ENCODE results near the gene TDP1. TPM values are rescaled to one million over a fixed set of nuclear protein-coding genes. Genes with fewer than 3 reads are reported as not detected.

The TDP1 gene
- total and polyA plus RNA-seq, 2 of the 13 experiments (the other 11 are each of a cell fraction or from before 2014, with no cell fraction given): 16.4 to 31.2 TPM

DNA sequence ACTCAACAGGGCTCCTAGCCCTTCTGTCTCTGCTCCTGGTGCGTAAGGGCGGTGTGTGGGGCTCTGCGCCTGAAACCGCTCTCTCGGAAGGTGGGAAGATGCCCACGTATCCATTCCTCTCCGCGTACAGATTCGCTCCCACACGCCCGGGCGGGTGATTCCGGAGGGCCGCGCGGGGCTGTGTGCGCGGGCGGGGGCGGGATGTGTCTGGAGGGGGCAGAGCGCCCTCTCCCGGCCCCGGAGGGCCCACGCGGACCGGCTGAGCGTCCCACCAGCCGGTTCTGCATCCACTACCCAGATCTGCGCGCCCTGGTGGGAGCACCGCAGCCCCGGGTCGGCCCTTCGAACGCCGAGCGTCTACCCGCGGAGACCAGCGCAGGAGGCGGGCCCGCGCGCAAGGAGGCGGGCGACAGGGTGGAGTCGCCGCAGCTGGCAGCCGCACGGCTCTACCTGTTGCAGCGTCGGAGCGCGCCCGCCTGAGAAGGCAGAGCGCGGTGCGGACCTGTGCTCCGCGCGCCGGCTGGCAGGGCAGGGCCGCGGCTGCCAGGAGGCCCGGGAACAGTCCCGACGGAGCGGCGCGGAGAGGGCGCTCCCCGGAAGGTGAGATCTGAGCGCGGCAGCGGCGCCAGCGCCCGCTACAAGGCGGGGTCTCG, 104.7 kb downstream of the TDP1 start (continued):
- TF ChIP-seq, protein P1, sequence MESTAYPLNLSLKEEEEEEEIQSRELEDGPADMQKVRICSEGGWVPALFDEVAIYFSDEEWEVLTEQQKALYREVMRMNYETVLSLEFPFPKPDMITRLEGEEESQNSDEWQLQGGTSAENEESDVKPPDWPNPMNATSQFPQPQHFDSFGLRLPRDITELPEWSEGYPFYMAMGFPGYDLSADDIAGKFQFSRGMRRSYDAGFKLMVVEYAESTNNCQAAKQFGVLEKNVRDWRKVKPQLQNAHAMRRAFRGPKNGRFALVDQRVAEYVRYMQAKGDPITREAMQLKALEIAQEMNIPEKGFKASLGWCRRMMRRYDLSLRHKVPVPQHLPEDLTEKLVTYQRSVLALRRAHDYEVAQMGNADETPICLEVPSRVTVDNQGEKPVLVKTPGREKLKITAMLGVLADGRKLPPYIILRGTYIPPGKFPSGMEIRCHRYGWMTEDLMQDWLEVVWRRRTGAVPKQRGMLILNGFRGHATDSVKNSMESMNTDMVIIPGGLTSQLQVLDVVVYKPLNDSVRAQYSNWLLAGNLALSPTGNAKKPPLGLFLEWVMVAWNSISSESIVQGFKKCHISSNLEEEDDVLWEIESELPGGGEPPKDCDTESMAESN (CRISPR knock-in tag; conservative IDR thresholded peaks at IDR 0.05): no peak
- TF ChIP-seq EHMT2 (IDR thresholded peaks at IDR 0.05; ENCODE audit: borderline replicate concordance, low read depth, low read length) (no peak), SETDB1 (CRISPR knock-in tag; IDR thresholded peaks at IDR 0.05; ENCODE audit: borderline replicate concordance) (no peak), STAG1 (CRISPR knock-in tag; IDR thresholded peaks at IDR 0.05) (peak; percentile 55), BRCA1 (CRISPR knock-in tag; IDR thresholded peaks at IDR 0.05) (no peak), ZNF263 (CRISPR knock-in tag; IDR thresholded peaks at IDR 0.05) (peak; percentile 96), NONO (IDR thresholded peaks at IDR 0.05) (no peak), NONO (CRISPR knock-in tag; conservative IDR thresholded peaks at IDR 0.05) (no peak; the same call in 1 of the 2 replicates), HIVEP1 (CRISPR knock-in tag; IDR thresholded peaks at IDR 0.05) (no peak), ZNF30 (CRISPR knock-in tag; IDR thresholded peaks at IDR 0.05) (no peak), ZNF883 (CRISPR knock-in tag; IDR thresholded peaks at IDR 0.05; ENCODE audit: not compliant biosample characterization) (no peak), TARDBP (CRISPR knock-in tag; IDR thresholded peaks at IDR 0.05) (no peak), ZSCAN9 (CRISPR knock-in tag; IDR thresholded peaks at IDR 0.05; ENCODE audit: borderline replicate concordance) (no peak), KDM2A (CRISPR knock-in tag; IDR thresholded peaks at IDR 0.05; ENCODE audit: borderline replicate concordance, low read depth) (no peak), DMAP1 (CRISPR knock-in tag; IDR thresholded peaks at IDR 0.05) (no peak), SRY (CRISPR knock-in tag; IDR thresholded peaks at IDR 0.05) (no peak), ISX (CRISPR knock-in tag; conservative IDR thresholded peaks at IDR 0.05) (no peak), ZSCAN22 (CRISPR knock-in tag; IDR thresholded peaks at IDR 0.05) (no peak), SRF (IDR thresholded peaks at IDR 0.05; ENCODE audit: low read depth, low read length) (no peak)
- TF ChIP-seq, protein P2, sequence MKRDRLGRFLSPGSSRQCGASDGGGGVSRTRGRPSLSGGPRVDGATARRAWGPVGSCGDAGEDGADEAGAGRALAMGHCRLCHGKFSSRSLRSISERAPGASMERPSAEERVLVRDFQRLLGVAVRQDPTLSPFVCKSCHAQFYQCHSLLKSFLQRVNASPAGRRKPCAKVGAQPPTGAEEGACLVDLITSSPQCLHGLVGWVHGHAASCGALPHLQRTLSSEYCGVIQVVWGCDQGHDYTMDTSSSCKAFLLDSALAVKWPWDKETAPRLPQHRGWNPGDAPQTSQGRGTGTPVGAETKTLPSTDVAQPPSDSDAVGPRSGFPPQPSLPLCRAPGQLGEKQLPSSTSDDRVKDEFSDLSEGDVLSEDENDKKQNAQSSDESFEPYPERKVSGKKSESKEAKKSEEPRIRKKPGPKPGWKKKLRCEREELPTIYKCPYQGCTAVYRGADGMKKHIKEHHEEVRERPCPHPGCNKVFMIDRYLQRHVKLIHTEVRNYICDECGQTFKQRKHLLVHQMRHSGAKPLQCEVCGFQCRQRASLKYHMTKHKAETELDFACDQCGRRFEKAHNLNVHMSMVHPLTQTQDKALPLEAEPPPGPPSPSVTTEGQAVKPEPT (CRISPR knock-in tag; IDR thresholded peaks at IDR 0.05; ENCODE audit: low read depth): no peak
- TF ChIP-seq, protein P3, sequence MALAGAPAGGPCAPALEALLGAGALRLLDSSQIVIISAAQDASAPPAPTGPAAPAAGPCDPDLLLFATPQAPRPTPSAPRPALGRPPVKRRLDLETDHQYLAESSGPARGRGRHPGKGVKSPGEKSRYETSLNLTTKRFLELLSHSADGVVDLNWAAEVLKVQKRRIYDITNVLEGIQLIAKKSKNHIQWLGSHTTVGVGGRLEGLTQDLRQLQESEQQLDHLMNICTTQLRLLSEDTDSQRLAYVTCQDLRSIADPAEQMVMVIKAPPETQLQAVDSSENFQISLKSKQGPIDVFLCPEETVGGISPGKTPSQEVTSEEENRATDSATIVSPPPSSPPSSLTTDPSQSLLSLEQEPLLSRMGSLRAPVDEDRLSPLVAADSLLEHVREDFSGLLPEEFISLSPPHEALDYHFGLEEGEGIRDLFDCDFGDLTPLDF (CRISPR knock-in tag; IDR thresholded peaks at IDR 0.05): 0 out of 2 replicates have a peak, but pooled peaks have one; percentile 41
- TF ChIP-seq, protein P4, sequence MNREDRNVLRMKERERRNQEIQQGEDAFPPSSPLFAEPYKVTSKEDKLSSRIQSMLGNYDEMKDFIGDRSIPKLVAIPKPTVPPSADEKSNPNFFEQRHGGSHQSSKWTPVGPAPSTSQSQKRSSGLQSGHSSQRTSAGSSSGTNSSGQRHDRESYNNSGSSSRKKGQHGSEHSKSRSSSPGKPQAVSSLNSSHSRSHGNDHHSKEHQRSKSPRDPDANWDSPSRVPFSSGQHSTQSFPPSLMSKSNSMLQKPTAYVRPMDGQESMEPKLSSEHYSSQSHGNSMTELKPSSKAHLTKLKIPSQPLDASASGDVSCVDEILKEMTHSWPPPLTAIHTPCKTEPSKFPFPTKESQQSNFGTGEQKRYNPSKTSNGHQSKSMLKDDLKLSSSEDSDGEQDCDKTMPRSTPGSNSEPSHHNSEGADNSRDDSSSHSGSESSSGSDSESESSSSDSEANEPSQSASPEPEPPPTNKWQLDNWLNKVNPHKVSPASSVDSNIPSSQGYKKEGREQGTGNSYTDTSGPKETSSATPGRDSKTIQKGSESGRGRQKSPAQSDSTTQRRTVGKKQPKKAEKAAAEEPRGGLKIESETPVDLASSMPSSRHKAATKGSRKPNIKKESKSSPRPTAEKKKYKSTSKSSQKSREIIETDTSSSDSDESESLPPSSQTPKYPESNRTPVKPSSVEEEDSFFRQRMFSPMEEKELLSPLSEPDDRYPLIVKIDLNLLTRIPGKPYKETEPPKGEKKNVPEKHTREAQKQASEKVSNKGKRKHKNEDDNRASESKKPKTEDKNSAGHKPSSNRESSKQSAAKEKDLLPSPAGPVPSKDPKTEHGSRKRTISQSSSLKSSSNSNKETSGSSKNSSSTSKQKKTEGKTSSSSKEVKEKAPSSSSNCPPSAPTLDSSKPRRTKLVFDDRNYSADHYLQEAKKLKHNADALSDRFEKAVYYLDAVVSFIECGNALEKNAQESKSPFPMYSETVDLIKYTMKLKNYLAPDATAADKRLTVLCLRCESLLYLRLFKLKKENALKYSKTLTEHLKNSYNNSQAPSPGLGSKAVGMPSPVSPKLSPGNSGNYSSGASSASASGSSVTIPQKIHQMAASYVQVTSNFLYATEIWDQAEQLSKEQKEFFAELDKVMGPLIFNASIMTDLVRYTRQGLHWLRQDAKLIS (CRISPR knock-in tag; IDR thresholded peaks at IDR 0.05): no peak

Data from HepG2 (cell line).